ENCODE measurements around the gene RAB1A.

Gene RAB1A

GRCh38 chr2:65057391-65058052 is 72.4 kb downstream of the RAB1A start:
- DNase-seq: no peak

DNA sequence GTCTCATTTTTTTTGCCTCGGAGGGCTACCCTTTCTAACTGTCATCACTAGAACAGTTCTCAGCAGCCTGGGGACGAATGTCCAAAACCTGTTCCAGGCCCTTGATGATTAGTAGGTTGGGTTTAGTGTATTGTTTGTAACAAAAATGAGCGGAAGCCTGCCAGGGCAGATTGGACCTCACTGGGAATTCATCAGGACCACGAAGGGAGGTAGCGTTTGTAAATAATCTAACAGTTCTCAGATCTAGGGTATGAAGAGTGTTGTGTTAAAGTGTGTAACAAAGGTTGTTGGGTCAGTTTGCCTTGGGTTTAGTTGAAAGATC is 72.9 kb downstream of the RAB1A start:
- no peak for DNase-seq

DNA sequence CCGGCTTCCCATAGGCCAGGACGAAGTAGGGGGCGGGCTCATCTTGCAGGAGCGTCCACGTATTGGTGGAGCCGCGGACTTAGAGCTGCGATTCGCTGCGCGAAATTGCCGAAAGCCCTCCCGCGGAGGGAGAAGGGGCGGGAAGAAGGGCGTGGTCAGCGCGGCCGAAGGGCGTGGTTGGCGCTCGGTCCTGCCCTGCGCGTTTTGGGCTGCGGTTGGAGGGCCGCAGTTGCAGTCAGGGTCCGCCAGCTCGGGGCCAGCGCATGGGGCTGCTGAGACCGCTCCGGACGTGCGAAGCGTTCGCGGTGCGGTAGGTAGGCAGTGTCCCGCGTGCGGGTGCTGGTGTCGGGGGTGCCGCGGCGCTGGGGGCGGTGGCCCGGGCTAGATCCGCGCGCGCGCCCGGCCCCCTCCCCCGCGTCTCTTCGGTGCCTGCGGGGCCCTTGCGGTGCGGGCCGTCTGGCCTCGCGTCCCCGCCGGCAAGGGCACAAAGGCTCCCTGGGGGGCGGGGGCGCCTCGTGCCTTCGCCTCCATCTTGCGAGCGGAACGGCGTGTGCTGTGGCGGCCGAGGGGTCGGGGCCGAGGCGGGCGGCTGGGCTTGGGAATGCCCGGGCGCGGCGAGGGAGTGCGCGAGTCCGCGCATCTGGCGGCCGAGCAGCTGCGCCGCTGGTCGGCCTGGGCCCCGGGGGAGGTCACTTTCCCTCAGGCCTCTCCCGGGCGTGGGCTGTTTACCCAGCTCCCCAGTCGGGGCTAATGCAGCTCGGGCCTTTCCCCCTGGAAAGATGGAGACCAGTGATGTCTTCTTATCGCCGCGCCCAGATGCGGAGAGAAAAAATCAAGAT is 73.5 kb downstream of the RAB1A start, which contains the start of gene CEP68:
Gene CEP68 (plus strand): TSS at position 202 of the 839 bp plus-strand sequence. CDS start 13,029 bp downstream, outside the sequence.
- DNase-seq: peak; percentile 95 to 97

GRCh38 chr2:65055422-65056214 is 74.3 kb downstream of the RAB1A start:
- no peak for DNase-seq

GRCh38 chr2:65054749-65055421 is 75.0 kb downstream of the RAB1A start:
- no peak for DNase-seq

GRCh38 chr2:65053199-65053598 is 76.7 kb downstream of the RAB1A start:
- no peak for DNase-seq

DNA sequence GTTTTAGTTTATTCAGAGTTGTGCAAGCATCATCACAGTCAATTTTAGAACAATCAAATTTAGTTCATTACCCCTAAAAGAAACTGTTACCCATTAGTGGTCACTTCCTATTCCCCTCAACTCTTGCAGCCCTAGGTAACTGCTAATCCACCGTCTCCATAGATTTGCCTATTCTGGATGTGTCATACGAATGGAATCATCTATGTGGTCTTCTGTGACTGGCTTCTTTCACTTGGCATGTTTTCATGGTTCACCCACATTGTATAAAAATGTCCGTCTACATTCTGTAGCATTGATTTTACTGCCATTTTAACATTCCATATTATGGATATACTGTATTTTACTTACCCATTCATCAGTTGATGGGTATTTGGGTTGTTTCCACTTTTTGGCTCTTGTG is 79.0 kb downstream of the RAB1A start:
- no peak for DNase-seq

DNA sequence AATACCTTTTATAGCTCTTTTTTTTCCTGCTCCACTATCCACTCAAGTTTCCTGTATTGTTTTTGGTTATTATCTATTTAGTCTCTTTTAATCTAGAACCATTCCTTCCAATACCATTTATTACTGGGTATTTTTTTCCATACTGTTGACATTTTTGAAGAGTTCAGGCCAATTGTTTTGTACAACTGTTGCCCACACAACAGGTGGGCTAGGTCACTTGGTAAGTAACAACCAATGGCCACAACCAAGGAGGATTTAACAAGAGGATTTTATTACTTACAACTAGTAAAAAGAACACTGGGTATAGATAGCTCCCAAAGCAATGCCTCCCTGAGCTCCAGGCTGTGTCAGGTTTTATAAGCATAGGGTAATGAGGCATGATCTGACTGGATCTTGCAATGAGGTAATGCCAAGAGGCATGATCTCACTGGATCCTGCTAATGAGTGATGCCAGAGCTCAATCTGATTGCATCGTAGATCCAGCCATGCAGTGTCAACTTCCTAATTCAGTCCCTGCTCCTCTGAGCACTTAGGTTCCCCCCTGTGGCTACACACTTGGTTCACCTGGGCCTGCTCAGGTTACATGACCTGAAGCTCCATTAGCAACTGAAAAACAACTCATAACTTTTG is 80.8 kb downstream of the RAB1A start:
- no peak for DNase-seq

- DNase-seq: no peak
These were observed 83.1 kb downstream of the RAB1A start for GRCh38 chr2:65046633-65047407.

DNA sequence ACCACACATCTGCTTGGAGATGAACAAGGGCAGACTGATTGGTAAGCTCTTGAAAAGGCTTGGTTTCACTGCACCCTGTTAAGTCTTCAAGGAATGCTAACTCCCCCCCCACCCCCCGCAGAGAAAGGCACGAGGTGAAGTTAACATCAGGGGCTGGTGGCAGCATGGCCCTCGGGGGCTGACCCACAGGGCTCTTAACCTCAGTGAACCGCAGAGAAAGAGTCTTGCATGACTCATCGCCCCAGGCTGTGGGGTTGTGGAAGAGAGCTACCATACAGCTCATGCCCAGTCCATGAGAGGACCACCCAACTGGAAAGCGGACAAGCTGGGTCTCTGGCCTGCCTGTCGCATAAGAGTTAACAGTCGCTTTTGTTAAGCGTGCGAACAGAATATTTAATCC is 84.3 kb downstream of the RAB1A start:
- DNase-seq: no peak

DNA sequence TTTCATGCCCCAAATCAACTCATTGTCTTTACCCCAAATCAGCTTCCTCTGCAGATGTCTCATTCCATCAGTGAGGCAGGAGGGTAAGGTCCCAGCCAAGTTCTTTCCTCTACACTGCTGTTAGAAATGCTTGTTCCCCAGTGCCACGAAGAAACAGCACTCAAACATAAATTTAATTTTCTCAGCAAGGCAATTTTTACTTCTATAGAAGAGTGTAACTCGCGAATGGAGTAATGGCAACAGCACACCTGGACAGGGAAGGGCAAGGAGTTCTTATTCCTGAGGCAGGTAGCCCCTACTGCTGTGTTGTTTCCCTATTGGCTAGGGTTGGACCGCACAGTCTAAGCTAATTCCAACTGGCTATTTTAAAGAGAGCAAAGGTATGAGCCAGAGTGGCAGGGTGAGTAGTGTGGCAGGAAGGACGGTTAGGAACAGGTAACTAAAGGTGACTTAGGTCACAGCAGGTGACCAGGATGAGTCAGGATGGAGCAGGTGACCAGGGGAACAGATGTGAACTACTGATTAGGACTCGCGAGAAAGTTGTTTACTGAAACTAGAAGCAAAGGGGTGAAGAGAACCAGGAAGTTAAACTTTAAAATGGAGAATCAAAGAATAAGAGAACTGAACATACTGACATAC is 85.7 kb downstream of the RAB1A start:
- DNase-seq: no peak

DNA sequence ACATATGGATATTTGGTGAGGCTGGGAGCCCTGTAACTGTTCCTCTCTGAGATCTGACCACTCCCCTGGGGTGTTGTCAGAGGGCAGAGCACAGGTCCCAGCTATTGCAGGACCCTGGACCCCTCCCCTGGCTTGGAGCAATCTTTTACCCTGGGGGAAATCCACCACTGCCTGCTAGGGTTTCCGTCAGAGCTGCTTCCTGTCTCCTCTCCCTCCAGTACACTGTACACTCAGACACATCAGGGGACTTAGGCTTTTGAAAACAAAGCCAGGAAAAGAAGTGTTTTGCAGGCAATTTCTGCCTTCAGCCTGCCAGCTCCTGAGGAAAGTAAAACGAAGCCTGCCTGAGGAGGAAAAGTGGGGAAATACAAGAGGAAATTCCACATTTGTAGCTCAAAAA is 86.9 kb downstream of the RAB1A start:
- no peak for DNase-seq

DNA sequence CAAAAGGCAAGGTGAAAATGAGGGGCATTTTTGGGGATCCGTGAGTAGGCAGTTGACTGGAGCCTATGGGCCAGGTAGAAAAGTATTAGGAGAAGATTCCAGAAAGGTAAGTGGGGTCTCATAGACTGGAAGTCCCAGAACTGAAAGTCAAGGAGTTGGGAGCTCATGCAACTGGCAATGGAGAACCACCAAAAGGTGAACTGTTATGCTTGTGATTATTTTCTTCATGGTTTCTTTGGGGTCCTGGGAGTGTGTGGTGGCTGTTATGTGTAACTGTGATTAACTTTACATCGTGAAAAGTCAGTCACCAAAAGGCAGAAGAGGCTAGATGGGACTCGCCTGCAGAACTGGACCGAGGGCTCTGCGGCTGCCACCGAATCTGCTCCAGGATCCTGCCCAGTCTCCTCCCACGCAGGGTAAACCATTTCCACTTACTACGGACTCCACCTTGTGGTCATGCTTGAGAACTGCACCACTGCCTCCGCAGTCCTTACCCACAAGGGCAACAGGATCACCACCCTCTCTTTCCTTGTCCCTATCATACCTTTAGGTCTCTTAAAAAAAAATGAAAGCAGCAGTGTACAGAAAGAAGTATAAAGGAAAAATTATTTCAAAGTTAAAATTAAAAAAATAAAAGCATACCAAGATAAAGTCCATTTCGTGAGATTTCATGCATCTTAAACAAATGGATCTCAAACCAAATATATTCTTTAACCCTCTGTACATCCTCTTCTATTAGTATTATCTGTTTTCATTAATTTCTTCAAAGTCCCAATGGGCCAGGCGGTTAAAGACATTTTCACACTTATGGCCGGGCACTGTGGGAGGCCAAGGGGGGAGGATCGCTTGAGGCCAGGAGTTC is 89.3 kb downstream of the RAB1A start:
- DNase-seq: peak; percentile 76 to 82

DNA sequence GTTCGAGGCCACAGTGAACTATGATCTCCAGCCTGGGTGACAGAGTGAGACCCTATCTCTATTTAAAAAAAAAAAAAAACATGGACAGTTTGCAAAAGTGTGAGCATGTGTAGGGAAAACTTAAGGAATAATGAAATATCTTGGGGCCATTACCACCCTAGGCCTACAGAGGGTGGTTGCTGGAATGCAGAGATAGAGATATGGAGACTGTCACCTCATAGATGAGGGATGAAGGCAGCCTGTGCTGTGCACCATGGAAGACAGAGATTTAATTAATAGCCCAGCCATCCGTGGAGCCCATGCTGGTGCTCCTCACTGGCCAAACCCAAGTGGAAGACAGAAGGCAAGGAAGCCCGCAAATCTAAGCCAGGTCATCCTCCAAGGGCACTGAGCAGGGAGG is 90.3 kb downstream of the RAB1A start:
- no peak for DNase-seq

DNA sequence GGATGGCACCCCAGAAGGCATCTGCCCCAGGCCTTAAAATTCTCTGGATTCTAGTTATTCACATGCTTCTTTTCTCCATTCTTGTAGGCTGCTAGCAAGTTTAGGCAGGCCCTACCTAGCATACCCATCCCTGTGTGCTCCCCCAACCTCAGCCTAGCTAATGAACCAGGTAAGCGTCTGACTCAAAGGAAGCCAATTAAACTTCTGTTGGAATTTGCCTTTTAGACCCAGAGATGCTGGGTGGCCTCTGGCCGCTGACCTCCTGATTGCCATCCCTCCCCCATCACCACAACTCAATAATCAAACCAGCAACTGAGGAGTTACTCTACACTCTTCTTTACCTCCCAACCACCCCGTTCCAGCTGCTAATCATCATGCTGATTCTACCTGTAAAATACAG is 92.7 kb downstream of the RAB1A start:
- no peak for DNase-seq
